GM21786 (cell line): ENCODE measurements around the gene CBX3.
"Not testable (repeated sequence)": the region's sequence is repeated elsewhere in the genome, so short reads cannot be mapped to it uniquely, and the experiment has no call there.

Source experiments
- ATAC-seq: cut with Tn5 transposase; IDR thresholded peaks from one replicate; pipeline ENCODE4 v1.9.1; 2021; ENCODE audit not compliant: unreplicated experiment

The CBX3 gene

DNA sequence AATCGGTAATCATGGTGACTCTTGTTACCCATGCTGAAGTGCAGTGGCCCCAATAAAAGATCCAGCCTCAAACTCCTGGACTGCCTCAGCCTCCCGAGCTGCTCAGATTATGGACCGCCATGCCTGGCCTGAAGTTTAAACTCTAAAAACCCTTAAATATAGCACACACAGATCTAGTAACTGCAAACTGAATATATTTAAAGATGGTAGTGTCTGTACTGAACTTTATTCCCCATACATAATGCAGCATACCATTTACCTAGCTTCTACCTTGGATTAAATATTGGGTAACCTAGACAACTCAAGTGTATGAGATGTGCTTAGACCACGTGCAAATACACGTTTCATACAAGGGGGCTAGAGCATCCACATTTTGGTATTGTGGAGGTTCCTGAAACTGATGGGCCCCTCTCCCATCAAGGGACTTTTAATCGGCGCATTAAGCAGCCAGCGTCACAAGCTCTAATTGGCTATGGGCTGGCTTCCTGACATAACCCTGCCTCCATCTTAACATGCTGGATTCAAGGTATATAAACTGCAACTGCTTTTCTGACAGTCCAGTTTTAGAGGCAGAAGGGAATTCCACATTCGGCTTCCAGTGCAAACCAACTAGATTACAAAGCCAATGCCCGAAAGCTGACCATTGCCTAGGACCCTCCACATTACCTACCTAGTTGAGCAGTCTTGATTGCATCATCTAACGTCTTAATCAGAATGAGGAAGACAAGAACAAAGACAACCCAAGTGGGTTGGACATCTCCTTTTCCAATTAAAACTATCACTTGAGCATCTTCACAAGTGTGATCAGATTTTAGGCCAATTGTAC lies 14.0 kb upstream of the CBX3 start:
- no peak for ATAC-seq

GRCh38 chr7:26188206-26188956 lies 13.2 kb upstream of the CBX3 start:
- no peak for ATAC-seq

GRCh38 chr7:26188957-26189541 lies 12.5 kb upstream of the CBX3 start:
- ATAC-seq = no peak

- no peak for ATAC-seq
These were observed 11.8 kb upstream of the CBX3 start for GRCh38 chr7:26189697-26190096.

DNA sequence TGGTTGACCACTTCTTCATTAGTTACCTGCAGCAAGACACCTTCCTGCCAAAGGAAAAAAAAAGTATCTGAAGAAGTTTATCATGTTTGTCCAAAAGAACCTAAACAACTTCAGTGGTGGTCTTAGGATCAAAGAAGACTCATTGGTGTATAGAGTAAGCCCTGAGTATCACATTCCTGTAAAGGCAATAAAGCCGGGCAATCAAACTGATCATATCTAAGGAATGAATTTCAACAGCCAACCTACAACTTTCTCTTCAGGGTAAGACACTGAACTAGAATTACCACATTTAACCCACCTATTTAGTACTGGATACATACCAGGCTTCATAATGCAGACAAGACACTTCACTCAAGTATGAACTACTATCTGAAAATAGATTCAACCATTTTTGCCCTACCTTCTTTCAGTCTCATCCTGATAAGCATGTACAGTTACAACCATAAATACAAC lies 11.1 kb upstream of the CBX3 start:
- ATAC-seq = no peak

- no peak for ATAC-seq
These were observed 10.1 kb upstream of the CBX3 start for GRCh38 chr7:26191233-26191973.

GRCh38 chr7:26191974-26192479 lies 9.5 kb upstream of the CBX3 start:
- ATAC-seq = no peak

DNA sequence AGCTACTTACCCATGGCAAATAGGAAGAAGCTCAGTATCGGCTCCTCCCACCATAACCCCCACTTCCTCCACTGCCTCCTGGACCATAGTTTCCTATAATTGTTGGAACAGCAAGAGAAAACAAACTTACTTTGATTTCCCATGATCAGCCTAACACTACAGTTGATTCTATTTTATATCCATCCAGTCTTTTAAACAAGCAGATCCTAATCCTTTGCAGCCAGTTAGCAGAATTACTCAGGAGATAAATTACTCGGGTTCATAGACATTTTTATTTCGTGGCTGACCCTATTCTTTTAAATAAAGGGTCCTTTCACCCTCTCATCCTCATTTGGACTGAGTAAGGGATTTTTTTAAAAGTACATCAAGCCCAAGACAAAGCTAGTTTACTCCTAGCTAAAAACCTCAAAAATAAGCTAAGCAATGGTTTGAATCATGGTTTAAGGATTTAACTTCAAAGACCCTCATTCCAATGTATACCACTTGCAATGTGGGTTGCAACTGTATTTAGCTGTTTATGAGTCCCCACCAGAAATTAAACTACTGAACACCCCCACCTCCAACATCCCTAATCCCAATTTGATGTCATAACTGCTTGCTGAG lies 9.0 kb upstream of the CBX3 start:
- ATAC-seq = no peak

- no peak for ATAC-seq
These were observed 7.9 kb upstream of the CBX3 start for GRCh38 chr7:26193432-26194207.

DNA sequence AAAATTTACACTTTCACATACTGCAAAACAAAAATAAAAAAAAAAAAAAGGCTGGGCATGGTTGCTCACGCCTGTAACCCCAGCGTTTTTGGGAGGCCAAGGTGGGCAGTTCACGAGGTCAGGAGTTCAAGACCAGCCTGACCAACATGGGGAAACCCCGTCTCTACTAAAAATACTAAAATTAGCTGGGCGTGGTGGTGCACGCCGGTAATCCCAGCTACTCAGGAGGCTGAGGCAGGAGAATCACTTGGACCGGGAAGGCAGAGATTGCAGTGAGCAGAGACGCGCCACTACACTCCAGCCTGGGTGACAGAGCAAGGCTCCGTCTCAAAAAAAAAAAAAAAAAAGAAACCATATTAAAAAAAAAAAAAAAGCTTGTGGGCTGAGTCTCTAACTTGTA lies 6.8 kb upstream of the CBX3 start:
- ATAC-seq = not testable (repeated sequence)

GRCh38 chr7:26195182-26195581 lies 6.4 kb upstream of the CBX3 start:
- ATAC-seq = no peak

- no peak for ATAC-seq
These were observed 5.5 kb upstream of the CBX3 start for GRCh38 chr7:26195867-26196657.

DNA sequence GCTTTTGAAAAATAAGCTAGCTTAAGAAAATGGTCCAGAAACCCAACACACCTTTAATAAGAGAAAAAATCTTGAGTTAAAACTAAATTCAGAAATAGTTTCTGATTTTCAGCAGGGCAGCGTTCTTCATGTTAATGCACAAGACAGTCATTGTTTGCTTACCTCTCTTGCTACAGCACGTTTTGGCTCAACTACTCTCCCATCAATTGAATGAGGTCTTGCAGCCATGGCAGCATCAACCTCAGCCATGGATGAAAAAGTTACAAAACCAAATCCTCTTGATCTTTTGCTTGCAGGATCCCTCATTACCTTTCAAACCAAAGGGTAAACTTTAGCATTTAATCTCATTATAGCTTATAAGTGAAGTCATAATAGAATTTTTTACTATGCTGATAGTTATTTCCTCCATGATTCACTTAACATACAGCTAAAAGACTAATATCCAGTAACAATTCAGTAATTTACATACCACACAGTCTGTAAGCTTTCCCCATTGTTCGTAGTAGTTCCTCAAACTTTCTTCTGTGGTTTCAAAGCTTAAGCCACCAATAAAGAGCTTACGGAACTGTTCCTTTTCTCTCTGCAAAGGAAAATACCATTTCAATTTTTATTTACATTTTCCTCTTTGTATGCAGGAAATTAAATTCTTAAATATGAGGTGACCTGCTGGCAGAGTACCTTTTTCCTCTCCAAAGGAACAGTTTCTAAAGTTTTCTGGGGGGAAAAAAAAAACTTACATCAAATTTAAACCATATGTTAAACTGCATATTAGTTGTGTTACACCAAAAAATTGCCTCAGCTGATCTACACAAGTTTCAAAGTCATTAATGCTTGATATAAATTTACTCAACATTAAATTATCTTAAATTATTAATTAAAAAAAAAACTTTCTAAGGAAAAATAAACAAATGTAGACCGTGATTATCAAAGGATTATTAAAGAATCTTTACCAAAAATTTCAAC lies 4.1 kb upstream of the CBX3 start:
- ATAC-seq = no peak

DNA sequence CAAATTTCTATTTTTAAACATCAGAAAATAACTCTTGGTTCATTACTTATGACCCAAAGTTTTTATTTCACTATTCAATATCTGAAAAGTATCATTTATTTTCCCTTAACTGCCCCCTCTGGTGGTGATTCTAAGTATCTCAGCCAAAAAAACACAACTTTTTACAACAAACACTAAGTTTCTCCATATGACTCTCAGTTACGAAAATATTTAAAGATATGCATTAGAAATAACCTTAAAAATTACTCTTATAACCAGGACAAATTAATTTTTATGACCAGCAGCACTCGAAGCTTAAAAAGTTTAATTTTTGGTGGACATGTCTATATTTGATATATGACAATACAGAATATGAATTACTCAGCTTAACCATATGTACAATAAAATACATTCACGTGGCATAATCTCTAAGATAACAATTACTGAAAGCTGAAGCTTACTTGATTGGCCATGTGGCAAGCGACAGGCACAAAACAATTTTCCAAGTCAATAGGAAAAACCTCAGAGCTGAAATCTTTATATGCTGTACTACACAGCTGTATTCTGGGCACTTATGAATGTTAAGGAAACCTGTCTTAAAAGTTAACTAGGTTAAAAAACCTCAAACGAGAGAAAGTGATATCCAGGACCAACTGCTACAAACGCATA lies 3.3 kb upstream of the CBX3 start:
- ATAC-seq = no peak

- ATAC-seq = no peak
These were observed 2.8 kb upstream of the CBX3 start for GRCh38 chr7:26198781-26199169.

- ATAC-seq = no peak
These were observed 2.1 kb upstream of the CBX3 start for GRCh38 chr7:26199301-26200037.

- ATAC-seq = no peak
These were observed 1.5 kb upstream of the CBX3 start for GRCh38 chr7:26200038-26200443.
